HG03103 (cell line): ENCODE data around the gene FIGNL2.
"Not testable (repeated sequence)": the region's sequence is repeated elsewhere in the genome, so short reads cannot be mapped to it uniquely, and the experiment has no call there.

Experiments
- ATAC-seq: cut with Tn5 transposase; IDR thresholded peaks from one replicate; pipeline ENCODE4 v1.9.1; 2021; ENCODE audit warnings: low read depth; ENCODE audit not compliant: unreplicated experiment

The FIGNL2 gene

DNA sequence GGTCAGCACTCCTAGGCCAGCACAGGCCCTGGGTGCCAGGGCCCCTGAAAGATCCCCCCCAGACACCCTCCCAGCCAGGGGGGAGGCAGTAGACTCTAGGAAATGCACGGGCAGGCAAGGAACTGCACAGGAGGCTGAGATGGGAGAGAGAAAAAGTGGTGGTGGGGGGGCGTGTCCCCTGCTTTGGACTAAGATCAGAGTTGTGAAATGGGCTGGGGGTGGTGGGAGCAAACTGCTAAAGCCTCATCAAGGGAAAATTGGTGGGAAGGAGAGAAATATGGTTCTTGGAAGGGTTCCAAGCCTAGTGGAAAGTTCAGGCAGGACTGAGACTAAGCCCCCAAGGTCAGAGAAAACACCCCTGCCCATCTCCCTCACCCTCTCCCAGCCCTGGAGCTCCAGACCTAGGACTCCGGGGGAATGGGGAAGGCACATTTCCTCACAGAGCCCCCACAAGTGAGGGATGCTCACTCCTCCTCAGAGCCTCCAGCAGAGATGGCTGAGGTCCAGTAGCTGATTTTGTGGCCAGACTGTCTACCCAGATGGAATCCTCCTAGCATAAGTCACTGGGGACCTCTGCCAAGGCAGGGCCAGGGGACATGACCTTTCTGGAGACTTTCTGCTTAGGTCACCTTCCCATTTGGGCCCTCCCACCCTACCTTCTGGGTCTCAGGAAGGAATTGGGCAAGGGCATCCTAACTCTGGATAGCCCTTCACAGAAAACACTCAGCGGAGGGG lies 29.8 kb downstream of the FIGNL2 start:
- no peak for ATAC-seq

DNA sequence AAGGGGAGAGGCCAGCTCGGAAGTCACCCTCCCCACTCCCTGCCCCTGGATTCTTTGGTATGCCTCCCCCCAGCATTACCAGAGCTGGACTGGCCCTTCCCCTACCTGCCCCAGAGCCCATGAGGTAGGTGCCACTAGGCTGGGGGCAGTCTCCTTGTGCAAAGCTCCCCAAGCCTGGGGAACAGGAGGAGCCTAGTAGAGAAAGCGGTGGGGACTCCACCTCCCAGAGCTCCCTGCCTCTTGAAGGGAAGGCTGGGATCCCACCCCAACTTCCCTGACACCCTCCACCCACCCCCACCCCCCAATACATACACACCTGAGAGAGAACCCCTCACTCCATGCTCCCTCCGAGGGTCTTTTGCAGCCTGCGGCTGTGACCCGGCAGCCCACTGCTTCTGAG lies 30.4 kb downstream of the FIGNL2 start:
- no peak for ATAC-seq

GRCh38 chr12:51817027-51817953 lies 31.2 kb downstream of the FIGNL2 start:
- no peak for ATAC-seq

DNA sequence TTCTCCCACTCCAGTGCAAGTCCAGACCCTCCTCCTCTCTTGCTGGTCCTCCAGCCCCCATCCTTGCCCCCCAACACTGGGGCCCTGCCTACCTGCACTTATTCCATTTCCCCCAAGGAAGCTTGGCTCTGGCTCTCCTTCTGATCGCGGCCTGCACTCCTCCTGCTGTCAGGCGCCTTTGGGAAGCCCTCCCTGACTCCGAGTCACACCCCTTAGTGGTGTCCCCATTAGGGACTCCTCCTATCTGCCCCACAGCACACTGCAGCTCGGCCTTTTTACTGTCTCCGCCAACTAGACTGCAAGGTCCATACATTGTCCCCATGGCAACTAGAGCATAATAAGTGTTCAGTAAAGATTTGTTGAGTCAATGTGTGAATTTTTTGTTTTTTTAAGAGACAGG lies 32.9 kb downstream of the FIGNL2 start:
- no peak for ATAC-seq

DNA sequence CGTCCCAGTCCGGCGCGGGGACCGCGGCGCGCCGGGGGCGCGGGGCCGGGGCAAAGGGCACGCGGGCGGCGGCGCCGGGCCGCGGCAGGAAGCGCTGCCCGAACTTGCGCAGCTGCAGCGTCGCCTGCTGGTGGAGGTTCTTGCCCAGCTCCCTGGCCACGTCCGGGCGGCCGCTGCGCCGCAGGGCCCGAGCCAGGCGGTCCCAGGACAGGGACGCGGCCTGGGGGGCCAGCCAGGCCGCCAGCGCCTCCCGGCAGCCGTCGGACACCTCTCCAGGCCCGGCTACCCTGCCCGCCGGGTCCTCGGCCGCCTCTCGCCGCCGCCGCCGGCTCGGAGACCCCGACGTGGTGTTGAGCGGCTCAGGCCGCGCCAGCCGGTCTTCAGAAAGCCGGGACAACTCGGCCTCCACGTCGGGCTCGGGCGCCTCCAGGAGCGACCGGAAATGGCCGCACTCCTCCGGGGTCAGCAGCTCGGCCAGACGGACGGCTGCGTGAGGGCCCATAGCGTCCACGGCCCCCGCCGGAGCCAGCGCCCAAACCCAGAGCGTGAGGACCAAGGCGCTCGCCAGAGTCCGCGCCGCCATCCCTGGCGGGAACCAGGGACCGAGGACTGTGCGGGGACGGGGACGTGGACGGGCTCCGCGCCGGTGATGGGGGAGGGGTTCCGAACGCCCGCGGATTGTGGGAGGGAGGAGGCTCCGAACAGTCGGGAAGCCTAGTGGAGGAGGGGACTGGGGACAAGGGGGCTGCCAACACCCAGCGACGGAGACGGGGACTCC lies 34.0 kb downstream of the FIGNL2 start:
- no peak for ATAC-seq

DNA sequence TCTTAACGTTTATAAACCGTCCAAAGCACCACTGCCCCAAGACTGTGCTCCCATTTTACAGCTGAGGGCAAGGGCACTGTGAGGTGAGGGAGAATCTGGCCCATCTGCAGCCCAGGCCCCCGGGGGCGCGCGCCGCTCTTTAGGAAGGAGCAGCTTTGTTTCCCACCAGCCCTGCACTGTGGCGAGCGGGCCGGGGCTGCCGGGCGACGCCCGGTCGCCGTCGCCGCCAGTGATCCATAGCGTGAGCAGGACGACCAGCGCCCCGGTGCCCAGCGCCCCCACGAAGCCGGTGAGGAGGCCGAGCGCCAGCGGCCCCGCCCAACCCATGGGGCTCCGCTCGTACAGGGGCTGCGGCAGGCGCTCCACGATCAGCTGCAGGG lies 34.6 kb downstream of the FIGNL2 start:
- no peak for ATAC-seq

- ATAC-seq: no peak
Observed at GRCh38 chr12:51812871-51813270, 35.6 kb downstream of the FIGNL2 start.

DNA sequence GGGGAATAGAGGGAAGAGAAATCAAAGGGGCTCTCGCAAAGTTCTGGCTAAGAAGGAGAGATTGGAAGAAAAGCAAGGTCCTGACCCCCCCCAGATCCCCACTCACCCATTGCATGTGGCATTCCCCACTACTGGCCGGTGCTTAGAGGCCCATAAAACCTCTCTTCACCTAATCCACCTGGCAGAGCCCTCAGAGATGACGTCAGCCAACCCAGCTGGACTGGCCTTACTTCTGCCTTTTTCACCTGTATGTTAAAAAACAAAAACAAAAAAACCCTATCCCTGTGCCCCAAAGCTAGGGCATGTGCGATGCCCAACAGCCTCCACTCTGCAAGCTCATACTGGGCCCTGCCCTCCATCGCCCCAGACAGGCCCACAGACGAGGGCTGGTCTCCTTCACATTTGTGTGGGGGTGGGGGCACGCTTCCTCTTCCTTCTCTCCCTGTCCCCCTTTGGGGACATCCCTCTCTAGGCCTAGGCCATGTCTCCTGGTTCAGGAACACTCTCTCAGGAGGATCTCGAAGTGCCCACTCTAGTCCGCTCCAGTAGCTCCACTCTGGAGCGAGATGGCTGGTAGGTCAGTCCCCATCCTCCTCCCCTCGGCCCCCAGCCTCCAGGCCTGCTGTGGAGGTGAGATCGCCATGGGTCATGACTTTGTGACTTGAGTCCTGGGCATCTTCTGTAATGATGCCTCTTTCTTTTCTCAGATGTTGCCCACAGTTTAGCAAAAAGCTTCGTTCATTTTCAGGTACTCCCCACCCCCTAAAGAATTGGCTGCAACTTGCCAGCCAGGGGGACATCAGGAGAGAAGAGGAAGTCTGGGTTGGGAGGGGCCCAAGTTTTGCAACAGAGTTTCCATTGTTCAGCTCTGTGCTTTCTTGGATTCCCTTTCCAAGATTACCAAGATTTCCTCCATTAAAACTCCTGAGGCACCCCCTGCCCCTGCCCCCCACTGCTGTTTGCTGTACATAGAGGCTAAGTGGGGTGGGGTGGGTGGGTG lies 37.0 kb downstream of the FIGNL2 start:
- ATAC-seq: no peak

DNA sequence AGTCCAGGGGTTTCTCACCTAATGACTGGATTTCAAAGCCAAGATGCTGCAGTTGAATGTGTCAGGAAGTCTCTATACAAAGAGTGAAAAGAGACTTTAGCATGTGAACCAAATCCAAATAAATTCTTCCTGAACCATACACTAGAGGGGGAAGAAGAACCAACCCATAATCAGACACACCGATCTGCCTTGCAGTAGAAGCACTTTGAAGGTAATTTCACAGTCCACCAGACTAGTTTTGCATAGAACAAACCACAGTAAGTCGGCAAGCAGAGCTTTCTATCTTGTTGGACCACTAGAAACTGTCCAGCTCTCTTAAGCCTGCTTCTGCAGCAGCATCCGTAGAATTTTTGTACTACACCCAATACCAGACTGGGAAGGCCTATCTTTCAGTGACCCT lies 39.3 kb downstream of the FIGNL2 start:
- no peak for ATAC-seq

GRCh38 chr12:51806896-51807295 lies 41.6 kb downstream of the FIGNL2 start:
- ATAC-seq: no peak

DNA sequence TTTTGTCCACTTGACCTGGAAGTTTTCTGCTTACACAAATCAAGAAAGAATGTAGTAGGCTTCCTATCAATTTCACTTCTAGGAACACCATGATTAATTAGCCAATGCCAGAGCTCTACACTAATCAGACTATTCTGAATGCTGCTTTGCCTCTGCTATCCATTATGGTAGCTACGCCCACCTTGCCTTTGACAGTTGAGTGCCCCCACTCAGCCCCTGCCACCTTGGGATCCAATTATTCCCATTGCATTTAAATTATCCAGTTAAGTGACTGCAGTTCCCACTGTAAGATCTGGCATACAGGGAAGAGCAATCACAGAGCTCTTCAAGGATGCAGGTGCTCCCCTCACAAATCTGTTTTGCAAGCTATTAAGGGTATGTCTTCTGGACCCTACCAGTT lies 47.5 kb downstream of the FIGNL2 start:
- ATAC-seq: no peak

DNA sequence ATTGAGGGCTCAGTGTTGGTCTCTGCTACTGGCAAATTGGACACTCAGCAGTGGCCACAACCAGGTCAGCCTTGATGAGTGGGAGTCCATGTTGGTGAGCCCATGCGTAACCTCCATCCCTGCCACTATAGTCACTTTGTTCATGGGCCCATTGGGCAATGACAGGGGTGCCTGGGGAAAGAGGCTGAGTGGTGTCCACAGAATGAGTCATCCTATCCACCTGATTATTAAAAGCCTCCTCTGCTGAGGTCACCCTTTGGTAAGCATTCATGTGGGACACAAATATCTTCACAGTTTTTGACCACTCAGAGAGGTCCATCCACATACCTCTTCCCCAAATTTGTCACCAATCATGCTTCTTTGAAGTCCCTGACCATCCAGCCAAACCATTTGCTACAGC lies 50.0 kb downstream of the FIGNL2 start:
- no peak for ATAC-seq

- not testable (repeated sequence) for ATAC-seq
Observed at GRCh38 chr12:51798051-51798450, 50.5 kb downstream of the FIGNL2 start.

- no peak for ATAC-seq
Observed at GRCh38 chr12:51797301-51797700, 51.2 kb downstream of the FIGNL2 start.

DNA sequence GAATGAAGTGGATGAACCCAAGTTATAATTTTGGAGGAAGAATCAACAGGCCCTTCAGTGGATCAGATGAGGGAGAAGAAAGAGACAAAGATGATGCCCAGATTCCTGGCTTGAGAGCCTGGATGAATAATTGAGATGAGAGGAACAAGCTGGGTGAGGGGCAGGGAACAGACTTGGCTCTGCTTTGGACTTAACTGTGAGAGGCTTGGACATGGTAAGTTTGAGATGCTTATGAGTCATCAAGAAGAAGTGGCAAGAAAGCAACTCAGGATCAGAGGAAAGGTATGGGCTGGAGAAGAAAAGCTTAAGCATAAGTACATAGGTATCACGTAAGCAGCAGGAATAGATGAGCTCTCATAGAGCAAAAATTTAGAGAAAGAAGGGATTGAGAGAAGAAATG lies 55.3 kb downstream of the FIGNL2 start:
- ATAC-seq: no peak

DNA sequence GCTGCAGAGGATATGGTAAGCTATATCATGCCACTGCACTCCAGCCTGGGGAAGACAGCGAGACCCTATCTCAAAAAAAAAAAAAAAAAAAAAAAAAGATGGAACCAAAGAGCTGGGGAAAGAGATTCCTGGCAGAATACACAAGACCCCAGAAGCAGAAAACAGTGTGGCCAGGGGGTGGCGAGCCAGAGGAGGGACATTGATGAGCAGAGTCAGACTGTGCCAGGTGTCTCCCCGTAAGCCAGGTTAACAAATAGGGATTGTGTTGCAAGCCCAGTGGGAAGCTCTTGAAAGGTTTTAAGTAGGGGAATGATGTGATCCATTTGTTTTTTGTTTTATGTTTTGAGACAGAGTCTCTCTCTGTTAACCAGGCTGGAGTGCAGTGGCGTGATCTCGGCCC lies 56.1 kb downstream of the FIGNL2 start:
- no peak for ATAC-seq

DNA sequence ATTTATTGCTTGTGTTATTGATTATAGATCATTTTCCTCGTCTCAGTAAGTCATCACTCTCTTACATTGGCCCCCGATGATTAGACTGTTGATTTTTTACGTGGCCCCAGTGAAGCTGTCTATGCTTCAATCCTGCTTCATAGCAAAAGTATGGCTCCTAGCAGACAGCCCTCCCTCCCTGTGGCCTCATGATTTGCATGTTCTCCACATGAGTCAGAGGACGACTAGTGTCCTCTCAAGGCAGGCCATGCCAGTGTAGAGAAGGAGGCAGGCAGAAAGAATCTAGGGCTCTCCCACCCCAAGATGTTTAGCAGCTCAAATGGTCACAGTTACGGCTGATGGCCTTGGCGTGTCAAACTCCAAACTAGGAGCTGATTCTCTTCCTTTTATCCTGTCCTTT lies 59.6 kb downstream of the FIGNL2 start:
- ATAC-seq: no peak

DNA sequence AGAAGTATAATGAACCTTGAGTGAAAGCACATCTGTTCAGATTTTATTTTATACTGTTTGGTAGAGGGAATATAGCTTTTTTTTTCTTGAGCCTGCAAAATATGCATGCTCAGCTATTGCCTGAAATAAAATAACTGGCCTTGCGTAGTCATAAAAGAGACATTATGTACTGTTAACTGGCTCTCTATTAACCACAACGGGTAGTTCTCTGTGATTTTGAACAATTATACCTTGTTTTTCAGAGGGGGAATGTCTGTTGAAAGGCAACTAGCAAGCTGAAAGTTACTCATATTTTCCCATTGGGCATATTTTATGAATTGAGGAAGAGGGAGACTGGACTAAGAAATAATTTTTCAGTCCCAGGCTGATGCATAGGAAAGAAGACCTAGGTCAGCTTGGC lies 62.6 kb downstream of the FIGNL2 start:
- ATAC-seq: no peak

- ATAC-seq: no peak
Observed at GRCh38 chr12:51784688-51785087, 63.8 kb downstream of the FIGNL2 start.

DNA sequence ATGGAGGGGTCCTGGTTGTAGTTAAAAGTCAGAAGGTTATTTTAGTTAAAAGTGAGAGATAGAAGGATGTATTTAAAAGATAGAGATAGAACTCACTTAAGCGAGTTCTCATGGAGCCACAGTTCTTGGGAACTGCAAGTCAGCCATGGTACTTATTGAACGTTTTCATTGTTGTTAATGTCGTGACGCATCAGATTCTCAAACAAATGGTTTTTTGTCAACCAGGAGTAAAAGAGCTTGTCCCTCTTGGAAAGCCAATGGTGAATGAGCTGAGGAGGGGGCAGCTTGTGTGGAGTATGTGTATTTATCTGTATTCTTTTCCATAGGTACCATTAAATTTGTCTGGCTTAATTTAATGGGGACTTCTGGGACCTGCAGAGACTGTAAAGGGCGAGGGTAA lies 68.6 kb downstream of the FIGNL2 start:
- no peak for ATAC-seq
